SH-SY5Y (cell line): ENCODE results near the gene SCIMP.
A peak's percentile ranks its signal among the peaks of the same experiment; 100 is the strongest.

ENCODE experiments used
- GATA2 ChIP-seq: IDR thresholded peaks from 2 replicates; pipeline ENCODE4 v1.6.1; 2011; ENCODE audit warnings: mild to moderate bottlenecking, low read depth, low read length
- GATA3 ChIP-seq: IDR thresholded peaks from 2 replicates; pipeline ENCODE4 v1.6.1; 2011; ENCODE audit warnings: low read depth, mild to moderate bottlenecking, low read length, moderate library complexity

The SCIMP gene

DNA sequence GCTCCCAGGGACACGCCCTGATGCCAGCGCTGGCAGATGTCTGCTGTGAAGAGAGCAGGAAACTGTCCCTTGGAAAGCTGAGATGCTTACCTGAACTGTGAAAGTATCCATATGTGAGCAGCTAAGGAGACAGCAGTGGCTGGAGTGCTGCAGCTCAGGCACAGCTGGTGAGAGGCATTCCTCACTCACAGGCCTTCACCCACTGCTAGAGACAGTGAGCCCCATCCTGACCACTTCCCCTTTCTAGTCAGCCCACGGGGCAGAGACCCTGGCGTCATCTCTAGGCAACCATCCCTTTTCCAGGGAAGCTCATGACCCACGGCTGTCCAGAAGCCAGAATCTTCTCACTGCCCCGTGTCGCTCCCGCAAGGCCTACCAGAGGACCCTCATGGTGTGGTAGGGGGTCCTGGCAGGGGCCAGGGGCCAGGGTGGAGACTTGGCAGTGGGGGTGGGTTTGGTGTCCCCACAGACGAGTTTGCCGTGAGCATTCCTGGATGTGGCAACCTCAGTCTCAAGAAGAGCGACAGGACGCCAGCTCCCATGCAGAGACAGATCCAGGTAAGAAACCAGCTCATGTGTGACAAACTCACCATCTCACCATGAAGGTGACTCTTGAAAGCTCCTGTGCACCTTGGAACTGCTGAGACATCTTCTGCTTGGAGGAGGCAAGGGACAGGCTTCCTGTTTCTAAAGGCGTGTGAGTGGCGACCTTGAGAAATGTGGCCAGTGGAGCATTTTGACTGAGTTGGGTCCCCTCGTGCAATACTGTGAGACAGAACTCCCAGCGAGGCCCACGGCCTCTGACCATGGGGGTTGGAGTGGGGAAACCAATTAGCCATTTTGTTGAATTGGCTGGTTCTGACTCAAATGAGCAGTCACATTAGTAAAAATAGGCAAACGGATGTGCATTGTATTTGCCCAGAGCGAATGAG lies at the start of gene SCIMP:
Gene SCIMP (minus strand): TSS at position 216 of the 932 bp plus-strand sequence. CDS start 105 bp downstream, at position 111.
- TF ChIP-seq GATA2 (no peak), GATA3 (no peak)

DNA sequence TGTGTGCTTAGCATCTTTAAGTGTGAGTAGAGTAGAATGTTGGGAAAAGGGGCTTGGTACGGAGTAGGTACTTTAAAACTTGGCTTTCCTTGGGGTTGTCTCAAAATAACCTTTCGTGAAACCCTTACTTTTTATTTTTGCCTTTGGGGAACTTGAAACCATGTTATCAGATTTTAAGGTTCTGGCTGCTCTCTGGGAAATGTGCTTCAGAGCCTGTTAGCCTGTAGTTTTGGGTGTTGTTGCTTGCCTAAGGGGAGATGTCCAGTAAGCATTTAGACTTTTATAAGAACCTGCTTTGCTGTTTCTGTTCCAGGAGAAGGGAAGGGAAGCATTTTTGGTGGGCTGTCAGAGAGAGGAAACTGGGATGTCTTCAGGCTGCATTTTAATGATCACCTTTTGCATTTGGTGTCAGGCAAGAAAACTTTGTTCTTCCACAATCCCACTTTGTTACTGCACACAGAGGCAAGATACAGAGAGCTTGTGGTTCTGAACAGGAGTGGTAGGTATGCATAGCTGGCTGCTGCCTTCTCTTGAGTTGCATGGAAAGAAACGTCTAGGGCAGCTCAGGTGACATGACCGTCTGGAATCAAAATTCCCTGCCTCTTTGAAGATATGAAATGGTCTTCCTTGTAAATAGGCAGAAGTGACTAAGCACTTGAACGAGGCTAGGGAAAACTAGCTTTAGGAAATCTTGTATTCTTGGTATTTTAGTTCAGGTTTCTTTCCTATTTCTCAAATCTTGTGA lies 49.1 kb upstream of the SCIMP start:
- TF ChIP-seq GATA2 (no peak), GATA3 (no peak)

DNA sequence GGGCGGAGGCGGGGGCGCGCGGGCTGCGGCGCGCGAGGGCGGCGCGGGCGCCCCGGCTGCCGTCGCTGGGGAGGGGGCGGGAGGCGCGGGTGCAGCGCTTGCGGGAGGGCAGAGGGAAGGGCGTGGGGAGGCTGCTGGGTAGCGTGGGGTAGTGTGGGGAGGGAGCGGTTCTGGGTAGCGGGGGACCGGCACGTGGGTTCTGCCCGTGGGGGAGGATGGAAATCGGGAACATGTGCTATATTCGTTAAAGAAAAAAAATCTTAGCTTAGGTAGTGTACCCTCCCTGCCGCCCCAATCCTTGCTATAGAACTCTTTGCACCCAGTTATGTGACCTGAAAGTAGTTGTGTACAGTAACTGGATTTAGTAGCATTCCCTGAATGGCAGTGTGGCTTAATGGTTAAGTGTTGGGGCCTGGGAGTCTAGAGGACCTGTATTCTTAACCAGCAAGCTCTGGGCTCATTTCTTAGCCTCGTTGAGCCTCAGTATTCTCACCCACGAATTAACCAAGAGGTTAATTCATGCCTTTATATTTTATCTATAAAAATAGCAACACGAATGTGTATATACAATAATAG lies 48.1 kb upstream of the SCIMP start:
- TF ChIP-seq GATA2 = no peak

DNA sequence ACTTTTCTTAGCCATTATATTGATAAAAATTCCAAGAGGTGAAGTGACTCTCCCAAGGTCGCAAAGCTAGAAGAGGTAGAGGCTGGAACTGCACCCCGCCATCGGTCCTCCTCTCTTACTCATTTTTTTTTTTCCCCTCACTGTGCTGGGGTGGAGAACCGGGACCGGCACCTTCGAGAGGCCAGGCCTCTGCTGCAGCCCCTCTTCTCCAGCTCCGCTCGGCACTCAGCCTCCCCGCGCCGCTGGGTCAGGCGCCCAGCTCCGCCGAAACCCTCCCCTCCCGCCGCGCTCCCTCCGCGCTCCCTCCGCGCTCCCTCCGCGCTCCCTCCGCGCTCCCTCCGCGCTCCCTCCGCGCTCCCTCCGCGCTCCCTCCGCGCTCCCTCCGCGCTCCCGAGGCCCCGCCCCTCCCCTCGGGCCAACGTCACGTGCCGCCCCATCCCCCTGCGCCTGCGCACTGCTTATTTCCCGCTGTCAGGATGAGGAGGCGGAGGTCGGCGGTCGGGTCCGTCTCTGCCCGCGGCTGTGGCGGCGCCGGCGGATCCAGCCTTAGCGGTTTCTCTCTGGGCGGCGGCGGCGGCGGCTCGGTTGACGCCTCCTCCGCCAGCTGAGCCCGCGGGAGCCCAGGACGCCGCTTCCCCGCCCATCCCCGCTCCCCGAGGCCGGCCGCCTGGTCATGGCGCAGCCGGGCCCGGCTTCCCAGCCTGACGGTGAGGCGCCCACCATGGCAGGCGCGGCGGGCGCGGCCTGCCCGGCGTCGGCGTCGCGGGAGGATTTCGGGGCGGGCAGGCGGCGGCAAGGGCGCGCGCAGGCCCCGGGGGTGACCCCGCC lies 47.4 kb upstream of the SCIMP start, which contains the start of gene RABEP1:
Gene RABEP1 (plus strand): TSS at position 471 of the 828 bp plus-strand sequence. CDS start 203 bp downstream, at position 674.
- peak; percentile 61 for TF ChIP-seq GATA2
- no peak for TF ChIP-seq GATA3

DNA sequence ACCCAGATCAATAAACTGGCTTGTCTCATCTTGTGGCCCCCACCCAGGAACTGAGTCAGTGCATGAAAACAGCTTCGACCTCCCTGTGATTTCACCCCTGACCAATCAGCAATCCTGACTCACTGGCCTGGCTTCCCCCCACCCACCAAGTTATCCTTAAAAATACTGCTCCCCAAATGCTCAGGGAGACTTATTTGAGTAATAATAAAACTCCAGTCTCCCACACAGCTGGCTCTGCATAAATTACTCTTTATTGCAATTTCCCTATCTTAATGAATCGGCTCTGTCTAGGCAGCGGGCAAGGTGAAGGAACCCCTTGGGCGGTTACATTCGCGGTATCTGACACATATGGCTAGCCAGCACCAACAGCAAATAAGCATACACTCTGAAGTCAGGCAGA lies 37.7 kb upstream of the SCIMP start:
- TF ChIP-seq GATA2 (no peak; the same call in 1 of the 2 replicates), GATA3 (no peak)

DNA sequence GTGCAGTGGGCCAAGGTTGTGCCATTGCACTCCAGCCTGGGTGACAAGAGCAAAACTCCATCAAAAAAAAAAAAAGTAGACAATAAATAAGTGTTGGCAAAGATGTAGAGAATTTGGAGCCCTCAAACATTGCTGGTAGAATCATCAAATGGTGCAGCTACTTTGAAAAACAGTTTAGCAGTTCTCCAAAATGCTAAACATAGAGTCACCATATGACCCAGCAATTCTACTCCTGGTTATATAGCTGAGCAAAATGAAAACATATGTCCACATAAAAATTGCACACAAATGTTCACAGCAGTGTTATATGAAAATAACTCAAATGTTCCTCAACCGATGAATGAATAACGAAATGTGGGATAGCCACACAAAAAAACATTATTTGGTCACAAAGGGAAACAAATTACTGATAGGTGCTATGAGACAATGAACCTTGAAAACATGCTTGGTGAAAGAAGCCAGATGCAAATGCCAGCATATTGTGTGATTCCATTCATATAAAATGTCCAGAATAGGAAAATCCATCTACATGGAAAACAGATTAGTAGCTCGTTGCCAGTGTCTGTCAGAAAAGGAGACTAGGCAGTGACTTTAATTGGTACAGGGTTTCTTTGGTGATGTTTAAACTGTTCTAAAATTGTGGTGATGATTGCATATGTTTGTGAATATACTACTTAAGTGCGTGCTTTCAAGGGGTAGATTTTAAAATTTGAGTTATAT lies 34.7 kb upstream of the SCIMP start:
- TF ChIP-seq GATA3 = no peak
- no peak for TF ChIP-seq GATA2

DNA sequence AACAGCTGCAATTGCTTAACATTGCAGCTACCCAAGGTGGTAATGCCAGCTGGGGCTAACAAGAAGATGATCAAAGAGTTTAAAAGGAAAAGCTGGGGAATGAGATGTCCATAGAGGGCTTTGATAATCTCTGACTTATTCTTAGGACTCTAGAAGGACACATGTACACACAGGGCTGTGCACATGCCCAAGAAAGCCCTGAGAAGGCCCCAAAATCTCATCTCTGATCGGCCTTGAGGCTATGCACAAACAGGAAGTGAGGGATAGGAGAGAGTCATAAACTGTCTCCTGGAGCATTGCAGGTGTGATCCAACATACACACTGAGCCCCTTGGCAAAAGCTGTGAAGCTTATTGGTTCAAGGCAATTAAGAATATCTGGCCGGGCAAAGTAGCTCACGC lies 30.2 kb upstream of the SCIMP start:
- TF ChIP-seq GATA3 = no peak
- no peak for TF ChIP-seq GATA2

DNA sequence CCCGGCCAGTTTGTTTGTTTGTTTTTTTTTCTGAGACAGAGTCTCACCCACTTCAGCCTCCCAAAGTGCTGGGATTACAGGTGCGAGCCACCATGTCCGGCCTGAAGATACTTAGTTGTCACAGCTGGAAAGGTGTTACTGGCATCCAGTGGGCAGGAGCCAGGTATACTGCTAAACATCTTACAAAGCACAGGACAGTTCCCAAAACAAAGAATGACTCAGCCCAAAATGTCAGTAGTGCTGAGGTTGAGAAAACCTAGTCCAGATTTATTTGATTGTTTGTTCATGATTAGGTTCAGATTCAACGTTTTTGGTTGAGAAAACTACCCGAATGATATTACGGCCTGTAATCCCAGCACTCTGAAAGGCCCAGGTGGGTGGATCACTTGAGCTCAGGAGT lies 28.8 kb upstream of the SCIMP start:
- TF ChIP-seq GATA2 (no peak), GATA3 (no peak)

DNA sequence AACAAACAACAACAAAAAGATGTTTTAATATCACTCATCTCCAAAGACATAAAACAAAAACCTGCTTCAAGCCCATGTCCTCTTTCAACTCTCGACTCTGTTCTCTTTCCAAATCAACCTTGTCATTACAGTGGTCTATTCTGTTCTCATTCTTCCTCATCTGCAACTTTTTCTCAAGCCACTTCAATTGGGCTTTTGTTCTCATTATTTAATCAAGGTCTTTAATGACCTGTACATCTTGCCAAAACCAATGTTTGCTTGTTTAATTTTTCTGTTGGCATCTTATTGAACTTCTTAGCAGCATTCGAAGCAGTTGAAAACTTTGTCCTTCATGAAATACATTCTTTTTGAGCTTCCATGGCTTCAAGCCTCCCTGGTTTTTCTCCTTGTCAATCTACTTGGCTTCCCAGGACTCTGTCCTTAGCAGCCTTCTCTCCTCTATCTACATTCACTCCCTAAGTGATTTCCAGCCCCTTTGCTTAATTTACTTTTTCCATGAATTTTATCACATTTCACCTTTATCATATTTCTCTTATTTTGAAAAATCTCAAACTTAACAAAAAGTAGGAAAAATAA lies 27.8 kb upstream of the SCIMP start:
- TF ChIP-seq GATA2 (no peak), GATA3 (no peak)

DNA sequence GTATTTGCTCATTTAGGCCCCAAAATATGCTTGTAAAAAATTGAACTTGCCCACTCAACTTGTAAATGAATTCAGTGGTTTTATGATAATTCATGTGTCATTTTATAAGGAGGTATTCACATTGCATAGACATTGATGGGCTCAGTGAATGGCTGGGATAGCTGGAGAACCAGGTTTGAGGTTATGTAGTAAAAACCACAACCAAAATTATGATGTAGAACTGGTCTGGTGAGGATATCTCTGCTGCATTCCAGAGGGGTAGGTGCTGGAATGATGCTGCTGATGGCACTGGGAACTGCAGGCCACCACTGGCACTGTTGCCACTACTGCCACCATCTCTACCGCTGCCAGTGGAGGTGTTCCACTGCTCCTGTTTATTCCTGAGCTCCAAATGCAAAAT lies 25.9 kb upstream of the SCIMP start:
- TF ChIP-seq GATA3 (no peak), GATA2 (no peak)

DNA sequence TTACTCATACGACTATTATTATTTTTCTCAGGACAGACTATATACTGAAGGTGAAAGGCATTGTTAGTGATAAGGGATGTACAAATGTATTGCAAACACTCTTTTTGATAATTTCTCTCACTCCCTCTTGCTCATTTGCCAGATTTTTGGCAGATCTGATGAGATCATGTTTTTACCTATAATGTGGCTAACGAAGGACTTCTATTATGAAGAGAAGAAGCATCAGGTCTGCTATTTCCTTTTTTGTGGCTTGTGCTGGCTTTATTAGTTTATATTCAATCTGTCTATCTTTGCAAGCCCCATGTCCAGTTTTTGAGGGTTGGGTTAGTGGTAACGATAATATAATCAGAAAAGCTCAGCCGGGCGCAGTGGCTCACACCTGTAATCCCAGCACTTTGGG lies 22.5 kb upstream of the SCIMP start:
- no peak for TF ChIP-seq GATA2
- TF ChIP-seq GATA3 = no peak

DNA sequence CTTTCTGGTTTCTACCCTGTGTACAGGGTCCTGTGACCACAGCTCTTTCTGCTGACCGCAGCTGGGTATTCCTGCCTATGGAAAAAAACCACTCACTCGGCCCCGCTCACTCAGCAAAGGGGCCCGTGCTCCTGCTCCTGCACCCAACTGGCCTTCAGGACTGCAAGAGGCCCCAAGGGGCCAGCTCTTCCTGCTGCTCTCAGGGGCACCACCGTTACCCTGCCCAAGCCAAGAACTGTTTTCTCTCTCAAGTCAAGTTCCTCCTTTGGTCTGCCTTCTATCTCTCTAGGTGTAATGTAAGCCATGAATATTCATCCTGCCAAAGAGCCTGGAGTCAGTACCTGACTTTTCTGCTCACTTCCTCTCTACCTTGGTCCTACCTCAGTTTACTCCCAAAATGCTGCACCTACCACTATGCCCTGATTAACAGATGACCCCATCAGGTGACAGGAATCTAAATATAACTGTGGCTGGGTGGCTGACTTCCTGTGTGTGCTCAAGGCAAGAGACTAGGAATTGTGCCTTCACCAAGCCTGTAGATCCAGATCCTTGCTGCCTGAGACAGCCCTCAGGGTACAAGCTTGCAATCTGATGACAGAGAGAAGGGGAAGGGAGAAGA lies 20.4 kb upstream of the SCIMP start:
- no peak for TF ChIP-seq GATA2
- TF ChIP-seq GATA3 = no peak
